Nephron progenitor cell (in vitro differentiated cells): ENCODE data around the gene UGT1A1.

Experiments
- DNase-seq: peaks from one replicate; pipeline ENCODE4 v3.0.0; 2021
- H3K27ac Mint-ChIP-seq: 2 replicates; pipeline ENCODE4 v1.8.0; 2021; ENCODE audit warnings: mild to moderate bottlenecking, moderate library complexity, mixed read lengths
- H3K27me3 Mint-ChIP-seq: 2 replicates; pipeline ENCODE4 v1.8.0; 2021; ENCODE audit warnings: mild to moderate bottlenecking, low read depth, mixed read lengths; ENCODE audit not compliant: poor library complexity
- H3K36me3 Mint-ChIP-seq: 2 replicates; pipeline ENCODE4 v1.8.0; 2021; ENCODE audit warnings: low read depth, mixed read lengths
- H3K4me1 Mint-ChIP-seq: 2 replicates; pipeline ENCODE4 v1.8.0; 2021; ENCODE audit warnings: mixed read lengths
- H3K4me3 Mint-ChIP-seq: 2 replicates; pipeline ENCODE4 v1.8.0; 2021; ENCODE audit warnings: mild to moderate bottlenecking, moderate library complexity, mixed read lengths
- H3K9me3 Mint-ChIP-seq: 2 replicates; pipeline ENCODE4 v1.8.0; 2021; ENCODE audit warnings: mild to moderate bottlenecking, moderate library complexity, mixed read lengths
- CTCF ChIP-seq: fragments of 200-600 bp; sonication (generic); IDR thresholded peaks from 2 replicates; pipeline ENCODE4 v1.5.0; 2021; ENCODE audit warnings: antibody characterized with exemption

UGT1A1 gene

GRCh38 chr2:233802132-233802815, 42.2 kb downstream of the UGT1A1 start:
- no peak overlapping the region for H3K4me3 Mint-ChIP-seq
- no peak for TF ChIP-seq CTCF
- no peak for DNase-seq
- no peak overlapping the region for H3K27ac Mint-ChIP-seq
- peaks cover 5% of the 10 kb centered on the region for H3K9me3 Mint-ChIP-seq
- no peaks in the 10 kb centered on the region for H3K4me1 Mint-ChIP-seq
- H3K36me3 Mint-ChIP-seq = no peaks in the 10 kb centered on the region
- peaks cover 23% of the 10 kb centered on the region for H3K27me3 Mint-ChIP-seq

- no peak for DNase-seq
- Mint-ChIP-seq H3K4me3 (no peak overlapping the region), H3K4me1 (no peaks in the 10 kb centered on the region), H3K36me3 (no peaks in the 10 kb centered on the region), H3K9me3 (peaks cover 5% of the 10 kb centered on the region), H3K27ac (no peak overlapping the region), H3K27me3 (peaks cover 26% of the 10 kb centered on the region)
- no peak for TF ChIP-seq CTCF
Measured at GRCh38 chr2:233803292-233803911, 43.3 kb downstream of the UGT1A1 start.

GRCh38 chr2:233803994-233804393, 43.9 kb downstream of the UGT1A1 start:
- H3K36me3 Mint-ChIP-seq = no peaks in the 10 kb centered on the region
- TF ChIP-seq CTCF = no peak
- H3K4me1 Mint-ChIP-seq = no peaks in the 10 kb centered on the region
- DNase-seq = no peak
- H3K27me3 Mint-ChIP-seq = peaks cover 24% of the 10 kb centered on the region
- H3K27ac Mint-ChIP-seq = no peak overlapping the region
- peaks cover 5% of the 10 kb centered on the region for H3K9me3 Mint-ChIP-seq
- no peak overlapping the region for H3K4me3 Mint-ChIP-seq

GRCh38 chr2:233807215-233807865, 47.3 kb downstream of the UGT1A1 start:
- H3K27ac Mint-ChIP-seq = no peak overlapping the region
- H3K36me3 Mint-ChIP-seq = no peaks in the 10 kb centered on the region
- no peaks in the 10 kb centered on the region for H3K9me3 Mint-ChIP-seq
- H3K27me3 Mint-ChIP-seq = peaks cover 26% of the 10 kb centered on the region
- no peak overlapping the region for H3K4me3 Mint-ChIP-seq
- no peak for DNase-seq
- no peaks in the 10 kb centered on the region for H3K4me1 Mint-ChIP-seq
- no peak for TF ChIP-seq CTCF

GRCh38 chr2:233807966-233808935, 48.2 kb downstream of the UGT1A1 start:
- DNase-seq = no peak
- TF ChIP-seq CTCF = no peak
- H3K4me3 Mint-ChIP-seq = no peak overlapping the region
- H3K27ac Mint-ChIP-seq = no peak overlapping the region
- no peaks in the 10 kb centered on the region for H3K9me3 Mint-ChIP-seq
- H3K27me3 Mint-ChIP-seq = peaks cover 29% of the 10 kb centered on the region
- H3K4me1 Mint-ChIP-seq = no peaks in the 10 kb centered on the region
- H3K36me3 Mint-ChIP-seq = no peaks in the 10 kb centered on the region
